Colonic mucosa (tissue), 4 donors: Measurements from ENCODE around the gene MT1E. TPM values are rescaled to one million over a fixed set of nuclear protein-coding genes. Genes with fewer than 3 reads are reported as not detected.

ENCODE experiments used
- DNase-seq: peaks from one replicate; pipeline ENCODE4 v3.0.0-alpha.2; 2020
- H3K27ac ChIP-seq: fragments of 200-600 bp; one replicate; pipeline ENCODE4 v1.8.0; 2021
- H3K27me3 ChIP-seq: fragments of 200-600 bp; one replicate; pipeline ENCODE4 v1.8.0; 2021
- H3K36me3 ChIP-seq: fragments of 200-600 bp; one replicate; pipeline ENCODE4 v1.8.0; 2021
- H3K4me1 ChIP-seq: fragments of 200-600 bp; one replicate; pipeline ENCODE4 v1.8.0; 2021; ENCODE audit warnings: mild to moderate bottlenecking
- H3K4me3 ChIP-seq: fragments of 200-600 bp; one replicate; pipeline ENCODE4 v1.8.0; 2021
- H3K9ac ChIP-seq, 2 donors: one replicate each; pipeline ENCODE4 v1.7.0; 2013; ENCODE audit warnings: control low read depth in 2 of 2, low read depth in 2 of 2, low read length in 2 of 2
- H3K9me3 ChIP-seq: fragments of 200-600 bp; one replicate; pipeline ENCODE4 v1.8.0; 2021
- CTCF ChIP-seq: fragments of 200-600 bp; IDR thresholded peaks from one replicate; pipeline ENCODE4 v1.8.0; 2022; ENCODE audit warnings: antibody characterized with exemption, mild to moderate bottlenecking
- intact Hi-C: fragments of 100-400 bp; cut with DNase I; formaldehyde crosslinking; loops from one replicate; pipeline ENCODE4 v1.14.1; 2022
- total RNA-seq, 2 donors: library from RNA; stranded (reverse); fragmentation: NEBNext Ultra II Directional in 1 of 2; extraction: Animal tissue kit (Norgen Biotek cat#: 25700) in 1 of 2; gene quantifications; one replicate each; pipeline ENCODE4 v1.2.1, GENCODE V29; 2021
- donor health status: healthy.
- donor health status: DM: no; HTN: no; CAD: no.
- donor health status: DM: no; HTN: no; CAD: no.

The MT1E gene
- total RNA-seq, 2 donors from 2014 or later = 251 to 359 TPM

GRCh38 chr16:56610609-56611111, 14.9 kb upstream of the MT1E start:
- H3K4me1 ChIP-seq = peaks cover 11% of the 10 kb centered on the region
- no peaks in the 10 kb centered on the region for H3K9me3 ChIP-seq
- peak overlapping the region in 1 of 2 donors; percentile 94 for H3K9ac ChIP-seq
- intact Hi-C loops = no loop called here
- H3K27me3 ChIP-seq = no peaks in the 10 kb centered on the region
- peak overlapping the region; percentile 88 for H3K27ac ChIP-seq
- no peaks in the 10 kb centered on the region for H3K36me3 ChIP-seq
- peak overlapping the region; percentile 54 for H3K4me3 ChIP-seq
- no peak for DNase-seq
- no peak for TF ChIP-seq CTCF

- Histone ChIP-seq H3K36me3 (no peaks in the 10 kb centered on the region), H3K4me1 (peaks cover 11% of the 10 kb centered on the region), H3K4me3 (no peak overlapping the region), H3K27me3 (no peaks in the 10 kb centered on the region), H3K9me3 (no peaks in the 10 kb centered on the region), H3K9ac (peak overlapping the region; percentile 29 to 41), H3K27ac (peak overlapping the region; percentile 88)
- no peak for TF ChIP-seq CTCF
- intact Hi-C loops = no loop called here
- DNase-seq = peak; percentile 28
These were observed 14.2 kb upstream of the MT1E start for GRCh38 chr16:56611281-56611833.

GRCh38 chr16:56613706-56614105, 11.9 kb upstream of the MT1E start:
- TF ChIP-seq CTCF = no peak
- no peaks in the 10 kb centered on the region for H3K36me3 ChIP-seq
- H3K9me3 ChIP-seq = no peaks in the 10 kb centered on the region
- no peaks in the 10 kb centered on the region for H3K27me3 ChIP-seq
- no peak overlapping the region for H3K4me3 ChIP-seq
- H3K4me1 ChIP-seq = peaks cover 17% of the 10 kb centered on the region
- no peak for DNase-seq
- intact Hi-C loops = no loop called here
- no peak overlapping the region for H3K9ac ChIP-seq
- H3K27ac ChIP-seq = no peak overlapping the region

GRCh38 chr16:56614549-56614991, 11.0 kb upstream of the MT1E start:
- H3K27ac ChIP-seq = no peak overlapping the region
- H3K27me3 ChIP-seq = no peaks in the 10 kb centered on the region
- DNase-seq = no peak
- H3K4me1 ChIP-seq = peaks cover 17% of the 10 kb centered on the region
- intact Hi-C loops = no loop called here
- no peaks in the 10 kb centered on the region for H3K9me3 ChIP-seq
- TF ChIP-seq CTCF = no peak
- H3K36me3 ChIP-seq = no peaks in the 10 kb centered on the region
- no peak overlapping the region for H3K4me3 ChIP-seq
- H3K9ac ChIP-seq = no peak overlapping the region

GRCh38 chr16:56615353-56615752, 10.2 kb upstream of the MT1E start:
- no peaks in the 10 kb centered on the region for H3K36me3 ChIP-seq
- DNase-seq = no peak
- no peaks in the 10 kb centered on the region for H3K9me3 ChIP-seq
- H3K4me1 ChIP-seq = peaks cover 11% of the 10 kb centered on the region
- H3K9ac ChIP-seq = no peak overlapping the region
- no peaks in the 10 kb centered on the region for H3K27me3 ChIP-seq
- no peak overlapping the region for H3K4me3 ChIP-seq
- intact Hi-C loops = no loop called here
- no peak for TF ChIP-seq CTCF
- H3K27ac ChIP-seq = no peak overlapping the region
